Measurements from ENCODE around the gene PAK5.
A peak's percentile ranks its signal among the peaks of the same experiment; 100 is the strongest.

Gene PAK5

GRCh38 chr20:9578594-9578993 is 260.3 kb downstream of the PAK5 start:
- no peak for FAIRE-seq
- DNase-seq (ENCODE audit: low spot score), result no peak

GRCh38 chr20:9577397-9577796 is 261.5 kb downstream of the PAK5 start:
- DNase-seq (ENCODE audit: low spot score) (no peak), FAIRE-seq (no peak)

- no peak for FAIRE-seq
- no peak for DNase-seq (ENCODE audit: low spot score)
Observed at GRCh38 chr20:9576695-9577094, 262.2 kb downstream of the PAK5 start.

GRCh38 chr20:9575836-9576235 is 263.0 kb downstream of the PAK5 start:
- FAIRE-seq, result no peak
- no peak for DNase-seq (ENCODE audit: low spot score)

- FAIRE-seq (no peak), DNase-seq (ENCODE audit: low spot score) (no peak)
Observed at GRCh38 chr20:9574776-9575175, 264.1 kb downstream of the PAK5 start.

GRCh38 chr20:9574181-9574580 is 264.7 kb downstream of the PAK5 start:
- FAIRE-seq, result no peak
- no peak for DNase-seq (ENCODE audit: low spot score)

GRCh38 chr20:9573335-9574151 is 265.3 kb downstream of the PAK5 start:
- DNase-seq (ENCODE audit: low spot score), result no peak
- FAIRE-seq, result no peak

GRCh38 chr20:9572670-9573069 is 266.2 kb downstream of the PAK5 start:
- no peak for FAIRE-seq
- no peak for DNase-seq (ENCODE audit: low spot score)

GRCh38 chr20:9571783-9572182 is 267.1 kb downstream of the PAK5 start:
- FAIRE-seq (no peak), DNase-seq (ENCODE audit: low spot score) (no peak)

- DNase-seq (ENCODE audit: low spot score), result no peak
- FAIRE-seq, result no peak
Observed at GRCh38 chr20:9570612-9571011, 268.3 kb downstream of the PAK5 start.

GRCh38 chr20:9566977-9567376 is 271.9 kb downstream of the PAK5 start:
- FAIRE-seq, result no peak
- DNase-seq (ENCODE audit: low spot score), result no peak

GRCh38 chr20:9565910-9566550 is 272.8 kb downstream of the PAK5 start:
- FAIRE-seq (no peak), DNase-seq (ENCODE audit: low spot score) (no peak)

- no peak for DNase-seq (ENCODE audit: low spot score)
- FAIRE-seq, result no peak
Observed at GRCh38 chr20:9557411-9557810, 281.5 kb downstream of the PAK5 start.

- FAIRE-seq (no peak), DNase-seq (ENCODE audit: low spot score) (peak; percentile 65)
Observed at GRCh38 chr20:9555781-9556180, 283.1 kb downstream of the PAK5 start.

GRCh38 chr20:9551808-9552550 is 286.9 kb downstream of the PAK5 start:
- peak; percentile 71 for FAIRE-seq
- peak; percentile 60 for DNase-seq (ENCODE audit: low spot score)

GRCh38 chr20:9550871-9551270 is 288.0 kb downstream of the PAK5 start:
- no peak for FAIRE-seq
- DNase-seq (ENCODE audit: low spot score), result no peak

- FAIRE-seq, result no peak
- no peak for DNase-seq (ENCODE audit: low spot score)
Observed at GRCh38 chr20:9550283-9550682, 288.6 kb downstream of the PAK5 start.

GRCh38 chr20:9543214-9543613 is 295.7 kb downstream of the PAK5 start:
- no peak for FAIRE-seq
- no peak for DNase-seq (ENCODE audit: low spot score)

- DNase-seq (ENCODE audit: low spot score) (no peak), FAIRE-seq (no peak)
Observed at GRCh38 chr20:9535449-9535848, 303.4 kb downstream of the PAK5 start.

- FAIRE-seq (no peak), DNase-seq (ENCODE audit: low spot score) (no peak)
Observed at GRCh38 chr20:9534025-9534424, 304.9 kb downstream of the PAK5 start.

- DNase-seq (ENCODE audit: low spot score) (no peak), FAIRE-seq (no peak)
Observed at GRCh38 chr20:9532069-9532838, 306.6 kb downstream of the PAK5 start.

- FAIRE-seq, result no peak
- no peak for DNase-seq (ENCODE audit: low spot score)
Observed at GRCh38 chr20:9531581-9531980, 307.3 kb downstream of the PAK5 start.

Data from RCC 7860 (cell line).